Measurements from ENCODE around the gene TRIM23. TPM values are rescaled to one million over a fixed set of nuclear protein-coding genes. Genes with fewer than 3 reads are reported as not detected.
"Not testable (repeated sequence)": the region's sequence is repeated elsewhere in the genome, so short reads cannot be mapped to it uniquely, and the experiment has no call there.

TRIM23 gene
- total RNA-seq (2014; rRNA removed; shearing (Covaris generic)), result 12.6 and 14.3 TPM in 2 replicates

DNA sequence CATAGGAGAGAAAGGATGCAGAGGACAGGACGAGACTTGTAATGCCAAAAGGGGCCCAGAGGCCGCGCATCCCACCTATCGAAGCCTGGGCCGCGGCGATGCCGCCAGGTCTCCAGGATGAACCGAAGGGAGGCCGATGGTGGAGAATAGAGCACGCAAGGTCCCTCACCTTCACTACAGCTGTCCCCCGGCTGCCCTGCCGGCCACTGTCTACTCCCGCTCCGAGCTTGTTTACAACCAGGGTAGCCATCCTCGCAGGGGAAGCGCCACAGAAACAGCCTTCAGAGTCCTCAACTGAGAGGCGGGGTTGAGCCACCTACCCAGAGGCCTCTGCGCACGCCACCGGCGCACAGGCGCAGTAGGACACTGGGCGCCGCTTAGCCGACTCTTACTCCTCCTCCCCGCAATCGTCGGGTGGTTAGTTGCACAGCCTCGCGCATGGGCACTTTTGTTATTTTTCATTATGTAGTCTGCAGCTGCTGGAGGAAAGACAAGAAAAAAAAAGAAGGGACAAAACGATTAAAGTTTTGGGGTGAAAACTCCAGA is at the start of gene TRIM23:
TRIM23 (minus strand) TSS at position 309 of the 546 bp plus-strand sequence; CDS start at position 250, 59 bp downstream.
- Histone ChIP-seq H3K27me3 (ENCODE audit: control insufficient read depth, insufficient read depth, low read length) (no peaks in the 10 kb centered on the region), H3K4me3 (ENCODE audit: insufficient read depth, low read depth, low read length) (peak within 1 kb of the TSS; percentile 97)

DNA sequence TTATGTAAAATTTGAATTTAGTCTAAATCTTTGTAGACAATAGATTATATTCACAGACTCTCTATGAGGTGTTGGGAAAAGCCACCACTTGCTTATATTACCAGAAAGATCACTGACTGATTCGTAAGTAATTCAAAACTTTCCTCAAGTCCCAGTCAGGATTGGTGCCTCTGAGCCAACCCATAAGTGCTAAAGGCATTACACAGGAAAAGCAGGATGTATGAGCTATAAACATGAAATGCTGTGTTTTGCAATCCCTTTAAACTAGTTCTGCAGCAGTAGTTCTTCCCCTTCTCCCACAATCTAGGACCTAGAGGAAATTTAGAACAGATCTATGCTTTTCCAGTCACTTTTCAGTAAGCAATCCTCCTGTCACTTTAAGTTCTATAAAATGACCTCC is 48.7 kb upstream of the TRIM23 start:
- peaks cover 2% of the 10 kb centered on the region for H3K36me3 ChIP-seq (replicated peaks; ENCODE audit: control insufficient read depth, insufficient read depth, low read length)
- H3K4me3 ChIP-seq (ENCODE audit: insufficient read depth, low read depth, low read length), result no peak overlapping the region
- no peak for DNase-seq
- H3K27me3 ChIP-seq (ENCODE audit: control insufficient read depth, insufficient read depth, low read length), result no peaks in the 10 kb centered on the region

More for the DNA sequence above, at the start of gene TRIM23:
- no peaks in the 10 kb centered on the region; the same call in 1 of the 2 replicates for H3K36me3 ChIP-seq (replicated peaks; ENCODE audit: control insufficient read depth, insufficient read depth, low read length)
- DNase-seq, result peak; percentile 81

DNA sequence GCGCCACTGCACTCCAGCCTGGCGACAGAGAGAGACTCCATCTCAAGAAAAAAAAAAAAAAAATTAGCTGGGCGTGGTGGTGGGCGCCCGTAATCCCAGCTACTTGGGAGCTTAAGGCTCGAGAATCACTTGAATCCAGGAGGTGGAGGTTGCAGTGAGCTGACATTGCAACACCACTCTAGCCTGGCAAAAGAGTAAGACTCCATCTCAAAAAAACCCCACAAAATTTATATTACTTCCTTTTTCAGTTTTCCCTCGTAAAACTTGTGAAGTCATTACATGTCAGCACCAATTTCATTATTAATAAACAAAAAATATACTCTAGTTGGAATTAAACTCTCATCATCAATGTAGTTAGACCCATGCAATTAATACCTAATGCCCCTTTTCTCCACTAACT is 44.6 kb upstream of the TRIM23 start:
- Histone ChIP-seq H3K36me3 (replicated peaks; ENCODE audit: control insufficient read depth, insufficient read depth, low read length) (peaks cover 2% of the 10 kb centered on the region; the same call in 1 of the 2 replicates), H3K4me3 (ENCODE audit: insufficient read depth, low read depth, low read length) (no peak overlapping the region), H3K27me3 (ENCODE audit: control insufficient read depth, insufficient read depth, low read length) (no peaks in the 10 kb centered on the region)
- DNase-seq, result no peak

DNA sequence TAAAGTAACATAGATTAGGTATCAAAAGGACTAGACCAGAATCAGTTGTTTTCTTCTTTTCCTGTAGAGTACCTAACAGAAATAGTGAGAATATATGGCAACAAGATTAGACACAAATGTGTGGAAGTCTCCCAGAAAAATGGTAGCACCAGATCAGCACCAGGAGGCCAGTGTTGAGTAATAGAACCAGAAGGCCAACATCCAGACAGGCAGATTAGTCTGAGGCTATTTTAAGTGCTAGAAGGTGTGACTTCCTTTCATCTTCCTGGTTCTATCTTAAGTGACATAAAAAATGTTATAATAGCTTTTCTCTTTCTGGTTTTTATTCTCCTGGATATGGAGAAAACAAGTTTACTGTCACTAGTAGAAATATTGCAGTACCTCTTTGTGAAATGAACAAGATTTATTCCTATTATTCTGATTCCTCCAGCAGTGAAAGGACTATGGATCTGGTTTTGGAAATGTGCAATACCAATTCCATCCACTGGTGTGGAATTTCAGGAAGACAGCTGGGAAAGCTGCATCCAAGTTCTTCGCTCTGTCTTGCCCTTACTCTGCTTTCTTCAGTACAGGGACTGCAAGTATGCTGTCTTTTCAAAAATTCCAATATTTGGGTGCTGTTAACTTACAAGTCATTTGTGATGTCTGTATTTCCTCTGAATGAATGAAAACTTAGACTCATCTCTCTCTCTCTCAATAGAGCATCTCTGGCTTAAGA is 39.8 kb upstream of the TRIM23 start:
- H3K36me3 ChIP-seq (replicated peaks; ENCODE audit: control insufficient read depth, insufficient read depth, low read length), result no peaks in the 10 kb centered on the region
- peak; percentile 18 for DNase-seq
- no peaks in the 10 kb centered on the region for H3K27me3 ChIP-seq (ENCODE audit: control insufficient read depth, insufficient read depth, low read length)
- H3K4me3 ChIP-seq (ENCODE audit: insufficient read depth, low read depth, low read length), result no peak overlapping the region

DNA sequence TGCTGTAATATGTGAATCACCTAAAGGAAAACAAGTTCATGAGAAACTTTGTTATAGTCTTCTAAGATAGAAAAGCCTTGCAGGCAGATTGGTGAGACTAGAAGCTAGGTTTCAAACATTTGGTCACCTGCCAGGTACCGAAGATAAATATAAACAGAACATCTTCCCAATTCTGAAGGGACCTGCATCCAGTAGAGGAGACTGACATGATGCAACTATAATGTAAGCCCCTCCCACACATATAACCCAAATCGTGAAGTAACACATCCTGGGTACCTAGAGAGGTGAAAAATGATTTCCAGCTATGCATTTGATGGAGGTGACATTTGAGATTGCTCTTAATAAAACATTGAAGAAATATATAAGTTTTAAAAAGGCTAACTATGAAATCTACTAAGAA is 30.6 kb upstream of the TRIM23 start:
- Histone ChIP-seq H3K27me3 (ENCODE audit: control insufficient read depth, insufficient read depth, low read length) (no peaks in the 10 kb centered on the region), H3K36me3 (replicated peaks; ENCODE audit: control insufficient read depth, insufficient read depth, low read length) (no peaks in the 10 kb centered on the region; the same call in 1 of the 2 replicates), H3K4me3 (ENCODE audit: insufficient read depth, low read depth, low read length) (no peak overlapping the region)
- DNase-seq, result no peak

DNA sequence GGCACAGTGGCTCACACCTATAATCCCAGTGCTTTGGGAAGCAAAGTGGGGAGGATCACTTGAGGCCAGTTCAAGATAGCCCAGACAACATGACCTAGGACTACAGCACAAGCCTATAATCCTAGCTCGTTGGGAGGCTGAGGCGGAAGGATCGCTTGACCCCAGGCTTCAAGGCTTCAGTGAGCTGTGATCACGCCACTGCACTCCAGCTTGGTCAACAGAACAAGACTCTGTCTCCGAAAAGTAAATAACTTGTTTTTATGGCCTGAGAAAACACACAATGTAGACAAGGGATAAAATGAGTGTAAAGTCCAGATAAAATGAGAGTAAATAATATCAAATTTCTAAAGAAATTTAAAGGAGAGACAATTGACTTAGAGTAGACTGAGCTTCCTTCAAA is 27.0 kb upstream of the TRIM23 start:
- no peaks in the 10 kb centered on the region; the same call in 1 of the 2 replicates for H3K36me3 ChIP-seq (replicated peaks; ENCODE audit: control insufficient read depth, insufficient read depth, low read length)
- H3K4me3 ChIP-seq (ENCODE audit: insufficient read depth, low read depth, low read length), result no peak overlapping the region
- no peak for DNase-seq
- H3K27me3 ChIP-seq (ENCODE audit: control insufficient read depth, insufficient read depth, low read length), result no peaks in the 10 kb centered on the region

DNA sequence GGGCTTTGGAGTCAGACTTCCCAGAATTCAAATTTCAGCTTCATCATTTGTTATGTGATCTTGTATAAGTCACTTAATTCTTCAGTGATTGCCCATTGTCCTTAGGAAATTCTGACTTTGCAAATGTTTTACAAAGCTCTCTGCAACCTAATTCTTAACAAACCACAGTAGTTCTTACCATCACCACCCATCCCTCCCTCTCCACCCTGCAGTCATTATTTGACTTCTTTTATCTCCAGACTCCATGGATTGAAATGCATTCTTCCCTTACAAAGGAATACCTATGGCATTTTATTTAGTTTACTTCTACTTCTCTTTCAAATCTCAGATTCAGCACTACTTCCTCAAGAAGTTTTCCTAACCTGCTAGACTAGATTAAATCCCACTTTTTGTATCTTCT is 23.8 kb upstream of the TRIM23 start:
- peak; percentile 28 for DNase-seq
- Histone ChIP-seq H3K36me3 (replicated peaks; ENCODE audit: control insufficient read depth, insufficient read depth, low read length) (no peaks in the 10 kb centered on the region; the same call in 1 of the 2 replicates), H3K27me3 (ENCODE audit: control insufficient read depth, insufficient read depth, low read length) (no peaks in the 10 kb centered on the region), H3K4me3 (ENCODE audit: insufficient read depth, low read depth, low read length) (no peak overlapping the region)

DNA sequence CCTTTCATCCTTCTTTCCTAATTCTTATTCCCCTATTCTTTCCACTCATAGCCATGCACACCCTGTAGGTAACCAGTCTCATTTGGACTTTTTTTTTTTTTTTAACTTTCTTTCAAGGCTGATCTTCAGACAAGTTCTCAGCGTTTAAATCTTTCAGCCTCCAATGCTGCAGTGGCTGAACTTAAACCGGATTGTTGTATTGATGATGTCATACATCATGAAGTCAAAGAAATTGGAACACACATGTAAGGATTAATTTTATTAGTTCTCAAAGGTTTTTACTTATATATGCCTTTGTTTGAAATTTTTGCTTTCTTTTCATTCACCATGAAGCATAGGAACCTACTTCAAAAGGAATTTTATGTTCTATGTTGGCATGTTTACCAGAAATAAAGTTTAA is 22.8 kb upstream of the TRIM23 start:
- Histone ChIP-seq H3K36me3 (replicated peaks; ENCODE audit: control insufficient read depth, insufficient read depth, low read length) (no peaks in the 10 kb centered on the region; the same call in 1 of the 2 replicates), H3K27me3 (ENCODE audit: control insufficient read depth, insufficient read depth, low read length) (no peaks in the 10 kb centered on the region), H3K4me3 (ENCODE audit: insufficient read depth, low read depth, low read length) (no peak overlapping the region)
- DNase-seq, result no peak

DNA sequence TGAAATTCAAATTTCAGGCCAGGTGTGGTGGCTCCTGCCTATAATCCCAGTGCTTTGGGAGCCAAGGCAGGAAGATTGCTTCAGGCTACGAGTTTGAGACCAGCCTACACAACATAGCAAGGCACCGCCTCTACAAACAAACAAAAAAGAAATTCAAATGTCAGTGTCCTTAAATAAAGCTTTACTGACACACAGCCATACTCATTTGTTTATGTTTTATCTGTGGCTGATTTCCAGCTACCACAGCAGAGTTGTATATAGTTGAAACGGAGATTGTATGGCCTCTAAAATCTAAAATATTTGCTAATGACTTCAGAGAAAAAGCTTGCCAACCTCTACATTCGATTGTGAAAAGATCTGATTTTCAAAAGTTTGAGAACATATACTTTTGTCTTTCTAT is 16.1 kb upstream of the TRIM23 start:
- no peak overlapping the region for H3K4me3 ChIP-seq (ENCODE audit: insufficient read depth, low read depth, low read length)
- 0 out of 2 replicates have a peak, but pooled peaks cover 4% of the 10 kb centered on the region for H3K36me3 ChIP-seq (replicated peaks; ENCODE audit: control insufficient read depth, insufficient read depth, low read length)
- DNase-seq, result no peak
- no peaks in the 10 kb centered on the region for H3K27me3 ChIP-seq (ENCODE audit: control insufficient read depth, insufficient read depth, low read length)

DNA sequence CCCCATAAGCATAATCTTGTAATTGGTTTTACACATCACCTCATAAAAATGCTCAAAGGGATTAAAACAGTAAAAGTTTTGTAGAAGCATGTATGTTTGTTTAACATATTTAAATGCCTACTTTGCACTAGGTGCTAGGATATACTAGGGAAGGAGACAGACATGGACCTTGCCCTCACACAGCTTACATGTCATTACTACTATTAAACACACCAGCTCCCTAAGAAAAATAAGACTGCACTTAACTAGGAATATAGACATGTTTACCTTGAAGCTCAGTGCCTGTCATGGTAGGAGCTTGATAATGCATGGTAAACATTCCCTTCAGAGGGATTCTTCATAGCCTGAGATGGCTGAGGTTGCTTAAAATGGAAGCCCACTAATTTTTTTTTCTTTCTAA is 6.8 kb upstream of the TRIM23 start:
- Histone ChIP-seq H3K36me3 (replicated peaks; ENCODE audit: control insufficient read depth, insufficient read depth, low read length) (no peaks in the 10 kb centered on the region; the same call in none of the 2 replicates), H3K4me3 (ENCODE audit: insufficient read depth, low read depth, low read length) (no peak overlapping the region), H3K27me3 (ENCODE audit: control insufficient read depth, insufficient read depth, low read length) (no peaks in the 10 kb centered on the region)
- no peak for DNase-seq

DNA sequence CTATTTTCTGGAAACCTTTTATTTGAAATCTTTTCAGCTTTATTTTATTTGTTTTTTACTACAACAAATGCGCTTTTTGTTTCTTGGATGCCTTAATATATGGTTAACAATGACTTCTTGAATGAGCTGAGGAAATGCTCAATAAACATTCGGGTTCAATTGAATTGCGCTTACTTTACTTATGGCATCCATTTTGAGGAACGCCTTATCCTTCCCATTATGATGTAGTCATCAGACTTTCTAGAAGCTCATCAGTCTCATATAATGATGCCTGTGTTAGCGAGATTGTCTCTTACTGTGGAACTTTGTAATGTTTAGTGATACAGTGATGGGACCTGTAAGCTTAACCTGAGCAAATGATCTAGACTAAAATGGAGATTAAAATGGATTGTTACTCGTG is 1.6 kb upstream of the TRIM23 start:
- no peak for DNase-seq
- H3K36me3 ChIP-seq (replicated peaks; ENCODE audit: control insufficient read depth, insufficient read depth, low read length), result no peaks in the 10 kb centered on the region; the same call in none of the 2 replicates
- H3K27me3 ChIP-seq (ENCODE audit: control insufficient read depth, insufficient read depth, low read length), result no peaks in the 10 kb centered on the region
- peak overlapping the region; percentile 97 for H3K4me3 ChIP-seq (ENCODE audit: insufficient read depth, low read depth, low read length)

DNA sequence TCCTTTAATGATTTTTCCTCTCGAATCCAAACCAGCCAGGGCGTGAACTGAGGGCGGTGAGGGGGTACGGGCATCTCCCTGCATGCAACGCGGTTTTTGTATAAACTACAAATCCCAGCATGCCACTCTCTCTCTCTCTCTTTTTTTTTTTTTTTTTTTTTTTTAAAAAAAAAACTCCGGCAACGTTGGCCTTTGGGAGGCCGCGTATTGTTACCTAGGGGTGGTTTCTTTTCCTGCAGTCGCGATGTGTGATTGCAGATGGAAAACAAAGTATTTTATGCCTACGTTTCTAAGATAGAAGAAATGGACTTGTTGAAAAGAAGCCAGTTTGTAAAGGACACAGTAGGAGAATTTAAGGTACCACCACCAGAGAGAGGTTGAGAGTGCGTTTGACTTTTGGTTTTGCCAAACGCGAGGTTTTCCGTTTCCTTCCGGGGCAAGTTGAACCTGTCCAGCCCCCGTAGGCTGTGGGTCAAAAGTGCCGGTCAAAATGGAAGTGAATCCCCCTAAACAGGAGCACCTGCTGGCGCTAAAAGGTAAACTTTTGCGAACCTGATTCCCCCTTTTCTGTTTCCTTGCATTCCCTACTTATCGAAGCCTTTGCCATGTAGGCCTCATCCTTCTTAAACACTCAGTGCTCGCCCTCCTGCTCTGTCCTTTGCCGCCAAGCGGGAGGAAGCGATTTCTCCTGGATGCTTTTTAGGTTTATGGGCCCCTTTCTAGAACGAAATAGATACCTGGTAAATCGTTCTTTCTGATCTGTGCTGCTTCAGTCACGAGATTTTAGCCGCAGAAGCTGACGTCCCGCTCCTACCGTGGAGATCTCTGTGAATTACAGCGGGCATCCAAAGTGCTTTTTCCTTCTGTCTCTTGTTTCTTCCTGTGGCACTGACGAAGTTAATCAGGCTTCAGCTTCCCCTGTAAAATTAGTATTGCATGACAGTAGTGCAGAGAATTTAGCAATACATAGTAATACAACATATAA is 730 bp upstream of the TRIM23 start, which contains the start of the genes SHLD3 and TRAPPC13:
SHLD3 (plus strand) TSS at position 457 of the 985 bp plus-strand sequence. CDS start 4,561 bp downstream, outside the sequence.
TRAPPC13 (plus strand) TSS at position 457 of the 985 bp plus-strand sequence; CDS start at position 491, 34 bp downstream.
- Histone ChIP-seq H3K27me3 (ENCODE audit: control insufficient read depth, insufficient read depth, low read length) (no peaks in the 10 kb centered on the region), H3K4me3 (ENCODE audit: insufficient read depth, low read depth, low read length) (peak within 1 kb of the TSS; percentile 97), H3K36me3 (replicated peaks; ENCODE audit: control insufficient read depth, insufficient read depth, low read length) (no peaks in the 10 kb centered on the region; the same call in none of the 2 replicates)
- DNase-seq, result peak; percentile 72

DNA sequence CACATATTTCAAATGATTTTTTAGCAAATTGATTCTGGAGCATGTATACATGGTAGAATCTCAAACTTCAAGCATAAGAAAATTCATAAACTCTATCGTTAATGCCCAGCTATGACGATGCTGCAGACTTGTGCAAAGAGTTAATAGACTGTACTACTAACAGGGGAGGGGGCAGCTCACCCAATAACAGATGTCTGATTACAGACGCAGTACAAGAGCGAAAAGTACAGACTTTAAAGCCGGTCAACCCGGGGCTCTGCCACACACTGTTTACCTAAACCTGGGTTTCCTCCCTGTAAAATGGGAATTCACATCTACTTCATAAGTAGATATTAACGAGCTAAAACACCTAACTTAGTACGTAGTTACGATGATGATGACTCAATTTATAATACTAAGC is 651 bp downstream of the TRIM23 start:
- no peak for DNase-seq
- no peaks in the 10 kb centered on the region for H3K27me3 ChIP-seq (ENCODE audit: control insufficient read depth, insufficient read depth, low read length)
- no peaks in the 10 kb centered on the region; the same call in 1 of the 2 replicates for H3K36me3 ChIP-seq (replicated peaks; ENCODE audit: control insufficient read depth, insufficient read depth, low read length)
- peak overlapping the region; percentile 97 for H3K4me3 ChIP-seq (ENCODE audit: insufficient read depth, low read depth, low read length)

DNA sequence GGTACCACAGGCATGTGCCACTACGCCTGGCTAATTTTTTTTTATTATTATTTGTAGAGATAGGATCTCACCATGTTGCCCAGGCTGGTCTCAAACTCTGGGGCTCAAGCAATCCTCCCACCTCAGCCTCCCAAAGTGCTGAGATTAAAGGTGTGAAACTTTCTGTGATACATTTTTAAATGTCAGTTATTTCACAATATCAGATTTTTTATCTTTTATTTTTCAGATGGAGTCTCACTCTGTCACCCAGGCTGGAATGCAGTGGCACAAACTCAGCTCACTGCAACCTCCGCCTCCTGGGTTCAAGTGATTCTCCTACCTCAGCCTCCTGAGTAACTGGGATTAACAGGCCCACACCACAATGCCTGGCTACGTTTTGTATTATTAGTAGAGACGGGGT is 2.2 kb downstream of the TRIM23 start:
- DNase-seq; H3K36me3 ChIP-seq (replicated peaks; ENCODE audit: control insufficient read depth, insufficient read depth, low read length); H3K4me3 ChIP-seq (ENCODE audit: insufficient read depth, low read depth, low read length); H3K27me3 ChIP-seq (ENCODE audit: control insufficient read depth, insufficient read depth, low read length): not testable (repeated sequence)
